Suppressor macrophage (primary cell): ENCODE measurements around the gene PARD3B.

Experiments
- DNase-seq, 4 experiments: peaks; one replicate each; pipeline ENCODE4 v3.0.0-alpha.2; 2020 to 2022

Gene PARD3B

GRCh38 chr2:204842661-204843485 is 297.6 kb downstream of the PARD3B start:
- peak in 2 of 4 experiments; percentile 4 to 6 for DNase-seq

DNA sequence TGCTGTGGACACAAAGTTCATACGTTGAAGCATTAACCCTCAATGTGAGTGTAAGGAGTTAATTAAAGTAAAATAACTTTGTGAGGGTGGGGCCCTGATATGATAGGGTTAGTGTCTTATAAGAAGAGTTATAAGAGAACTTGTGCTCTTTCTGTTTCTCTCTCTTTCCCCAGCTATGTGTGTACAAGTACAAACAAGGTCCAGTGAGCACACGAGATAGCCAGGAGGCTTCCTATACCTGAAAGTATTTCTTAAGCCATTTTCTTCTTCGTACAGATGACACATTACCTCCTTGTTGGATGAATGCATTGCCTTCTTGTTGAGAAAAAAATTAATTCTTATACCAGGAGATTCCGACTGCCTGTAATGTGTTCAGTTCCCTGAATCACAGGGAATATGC is 301.2 kb downstream of the PARD3B start:
- no peak for DNase-seq

DNA sequence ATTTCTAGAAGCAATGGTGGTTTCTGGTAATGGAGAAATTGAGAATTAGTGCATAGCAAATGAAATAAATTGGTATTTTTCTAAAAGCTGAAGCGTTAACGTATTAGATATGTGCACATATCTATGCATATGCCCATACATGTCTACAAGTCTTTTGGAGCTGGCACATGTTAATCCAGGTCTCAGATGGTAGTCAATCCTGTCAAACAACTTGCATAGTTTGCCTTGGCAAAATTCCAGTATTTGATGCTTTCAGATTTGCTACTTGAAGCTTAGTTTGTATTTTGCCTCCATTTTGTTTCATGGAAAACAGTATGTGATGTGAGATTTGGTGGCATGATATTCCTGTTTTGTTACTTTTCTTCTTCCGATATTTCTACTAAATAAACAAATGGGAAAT is 304.6 kb downstream of the PARD3B start:
- no peak for DNase-seq

DNA sequence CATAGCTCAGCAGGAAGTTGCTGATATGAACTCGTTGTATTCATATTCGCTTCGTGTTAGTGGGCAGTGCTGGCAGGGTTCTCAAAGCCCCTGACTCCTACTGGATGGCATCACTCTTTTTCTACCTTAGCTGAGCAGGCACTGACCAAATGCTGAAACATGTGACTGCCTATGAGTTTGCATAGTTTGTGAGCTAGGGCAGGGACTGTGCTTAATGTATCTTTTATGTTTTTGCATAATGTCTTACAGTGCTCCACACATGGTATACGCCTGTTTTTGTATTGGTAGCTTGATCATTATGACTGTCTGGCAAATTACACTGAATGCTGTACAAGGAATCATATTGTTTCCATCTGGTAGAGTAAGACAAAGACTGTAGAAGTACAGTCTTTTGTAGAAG is 305.3 kb downstream of the PARD3B start:
- DNase-seq = no peak

- DNase-seq = no peak
These were observed 308.6 kb downstream of the PARD3B start for GRCh38 chr2:204853905-204854304.

DNA sequence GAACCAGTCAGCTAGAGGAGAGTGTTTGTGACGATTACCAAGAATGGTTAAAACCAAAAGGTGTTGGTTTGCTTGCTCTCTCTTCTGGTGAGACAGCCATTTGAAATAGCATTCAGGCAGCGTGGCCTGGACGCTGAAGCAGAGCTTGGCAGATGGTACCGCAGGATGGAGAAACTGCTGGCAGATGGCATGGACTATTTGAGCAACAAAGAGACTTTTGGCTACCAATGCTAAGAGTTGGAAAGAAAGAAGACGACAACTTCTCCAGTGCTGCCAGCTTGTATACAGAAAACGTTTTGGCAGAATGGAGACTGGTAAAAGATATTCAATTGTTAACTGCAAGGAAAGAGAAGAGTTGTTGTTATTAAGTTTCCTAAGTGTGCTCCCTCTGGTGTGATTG is 315.0 kb downstream of the PARD3B start:
- no peak for DNase-seq

GRCh38 chr2:204862809-204863208 is 317.5 kb downstream of the PARD3B start:
- DNase-seq = no peak

- DNase-seq = no peak
These were observed 318.1 kb downstream of the PARD3B start for GRCh38 chr2:204863336-204863735.

GRCh38 chr2:204869132-204869823 is 324.0 kb downstream of the PARD3B start:
- DNase-seq = no peak

DNA sequence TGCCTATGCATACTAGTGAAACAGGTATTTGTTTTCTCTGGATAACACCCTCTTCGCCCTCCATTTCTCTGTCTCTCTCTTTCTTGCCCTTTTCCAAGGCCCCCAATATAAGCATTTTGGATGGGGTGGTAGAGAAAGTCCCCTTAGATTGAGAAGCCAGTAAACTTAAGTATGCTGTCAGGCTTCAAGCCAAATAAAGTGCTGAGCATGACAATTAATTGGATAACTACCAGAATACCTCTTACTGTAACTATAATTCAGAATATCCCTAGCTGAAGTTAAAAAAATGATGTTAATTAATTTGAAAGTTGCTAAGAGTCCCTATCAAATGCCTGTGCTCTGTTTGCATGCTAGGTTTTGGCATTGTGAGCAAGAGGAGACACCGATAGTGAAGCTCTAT is 324.8 kb downstream of the PARD3B start:
- no peak for DNase-seq

DNA sequence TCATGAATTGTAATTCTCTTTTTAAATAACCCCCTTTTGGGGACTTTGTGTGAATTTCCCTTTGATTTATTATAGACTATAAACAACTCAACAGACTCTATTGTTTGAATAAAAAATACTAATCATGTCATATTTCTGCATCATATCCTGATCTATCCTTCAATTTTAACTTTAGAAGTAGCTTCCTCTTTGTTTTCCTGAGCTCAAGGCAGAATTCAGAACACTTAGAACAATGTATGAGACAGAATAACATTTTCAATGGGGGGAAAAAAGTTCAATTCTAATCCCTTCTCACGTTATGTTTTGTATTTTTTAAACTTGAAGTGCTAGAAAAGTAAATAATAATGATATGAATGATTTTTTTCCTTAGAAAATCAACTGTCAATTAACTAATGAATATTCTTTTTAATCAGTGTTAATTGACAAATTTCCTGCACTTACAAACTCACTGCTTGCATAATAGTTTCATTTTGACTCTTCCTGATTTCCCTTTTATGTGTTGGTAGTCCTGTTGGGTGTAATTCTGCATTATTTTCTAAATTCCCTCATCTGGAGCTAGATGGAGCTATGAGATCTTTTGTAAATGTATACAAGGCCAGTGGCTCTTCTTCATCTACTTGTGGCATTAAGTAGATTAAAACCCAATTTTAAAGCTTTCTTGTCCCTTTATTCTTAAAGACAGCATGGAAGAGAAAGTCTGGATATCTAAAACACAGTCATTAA is 326.1 kb downstream of the PARD3B start:
- DNase-seq = peak; percentile 10 to 65 (median 44)

DNA sequence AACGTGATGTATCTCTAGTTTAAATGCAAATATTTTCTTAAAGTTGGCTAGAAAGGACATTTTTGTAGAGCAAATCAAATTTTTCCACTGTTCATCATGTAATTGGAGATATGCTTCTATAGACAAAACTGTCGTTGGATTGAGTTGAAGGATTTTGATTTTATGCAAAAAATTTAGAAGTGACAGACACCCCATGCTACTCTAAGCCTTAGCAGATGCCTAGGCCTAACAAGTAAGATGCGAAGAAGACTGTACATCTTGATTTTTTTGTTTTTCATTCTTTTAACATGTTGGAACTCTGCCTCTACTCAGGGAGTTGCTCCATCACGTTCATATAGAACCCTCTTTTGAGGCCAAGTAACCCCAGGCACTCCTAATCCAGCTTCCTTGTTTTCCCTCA is 331.0 kb downstream of the PARD3B start:
- no peak for DNase-seq

- no peak for DNase-seq
These were observed 332.4 kb downstream of the PARD3B start for GRCh38 chr2:204877691-204878090.

- DNase-seq = no peak
These were observed 335.7 kb downstream of the PARD3B start for GRCh38 chr2:204880928-204881327.

GRCh38 chr2:204881655-204882054 is 336.4 kb downstream of the PARD3B start:
- DNase-seq = no peak

- no peak for DNase-seq
These were observed 340.5 kb downstream of the PARD3B start for GRCh38 chr2:204885747-204886146.

GRCh38 chr2:204886713-204887112 is 341.4 kb downstream of the PARD3B start:
- DNase-seq = no peak

DNA sequence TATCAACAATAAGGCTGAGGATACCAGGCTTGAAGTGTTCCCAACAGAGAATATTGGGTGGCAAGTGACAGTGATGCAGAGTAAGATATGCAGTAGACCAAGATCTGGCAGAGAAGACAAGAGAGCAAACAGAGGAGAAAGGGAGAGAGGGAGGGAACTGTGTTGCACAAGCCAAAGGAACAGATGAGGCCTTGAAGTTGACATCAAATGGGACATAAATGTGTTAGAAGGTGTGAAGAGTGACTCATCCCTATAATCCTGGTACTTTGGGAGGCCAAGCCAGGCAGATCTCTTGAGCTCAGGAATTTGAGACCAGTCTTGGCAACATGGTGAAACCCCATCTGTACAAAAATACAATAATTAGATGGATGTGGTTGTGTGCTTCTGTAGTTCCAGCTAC is 342.9 kb downstream of the PARD3B start:
- DNase-seq = no peak

- no peak for DNase-seq
These were observed 345.4 kb downstream of the PARD3B start for GRCh38 chr2:204890680-204891079.

DNA sequence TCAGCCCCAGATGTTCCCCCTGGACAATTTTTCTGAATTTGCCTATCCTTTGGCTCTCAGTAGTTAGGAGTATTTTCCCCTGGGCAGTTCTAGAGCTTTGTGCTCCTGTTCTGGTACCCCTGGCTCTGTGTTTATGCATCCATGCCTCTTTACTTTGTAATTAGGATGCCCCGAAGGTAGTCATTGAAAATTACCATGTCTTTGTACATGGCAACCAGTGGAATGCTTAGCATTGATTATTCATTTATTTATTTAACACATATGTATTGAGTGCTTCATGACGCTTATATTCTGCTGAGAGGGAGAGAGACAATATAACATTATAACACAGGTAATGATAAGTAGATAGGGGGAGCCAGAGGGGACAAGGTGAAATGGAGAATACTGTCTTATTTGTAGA is 346.5 kb downstream of the PARD3B start:
- DNase-seq = no peak

GRCh38 chr2:204892506-204893255 is 347.4 kb downstream of the PARD3B start:
- DNase-seq = no peak

GRCh38 chr2:204896146-204896545 is 350.9 kb downstream of the PARD3B start:
- DNase-seq = no peak

DNA sequence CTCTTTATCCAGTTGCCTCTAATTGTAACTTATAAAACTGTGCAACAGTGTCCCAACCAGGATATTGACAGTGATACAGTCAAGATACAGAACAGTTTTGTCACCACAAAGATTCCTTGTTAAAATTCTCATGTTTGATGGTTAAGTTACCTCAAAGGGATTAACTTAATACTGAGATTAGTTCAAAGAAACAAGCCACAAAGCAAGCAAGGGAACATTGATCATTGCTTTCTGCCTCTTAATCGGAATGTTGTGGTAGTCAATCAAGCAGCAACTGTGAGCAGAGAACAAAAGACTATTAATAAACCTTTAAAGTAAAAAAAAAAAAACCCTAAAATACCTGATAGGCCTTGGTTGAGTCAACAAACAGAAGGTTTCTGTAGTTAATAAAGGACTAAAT is 352.3 kb downstream of the PARD3B start:
- no peak for DNase-seq
